ENCODE data around the gene MRPL14.

Gene MRPL14

DNA sequence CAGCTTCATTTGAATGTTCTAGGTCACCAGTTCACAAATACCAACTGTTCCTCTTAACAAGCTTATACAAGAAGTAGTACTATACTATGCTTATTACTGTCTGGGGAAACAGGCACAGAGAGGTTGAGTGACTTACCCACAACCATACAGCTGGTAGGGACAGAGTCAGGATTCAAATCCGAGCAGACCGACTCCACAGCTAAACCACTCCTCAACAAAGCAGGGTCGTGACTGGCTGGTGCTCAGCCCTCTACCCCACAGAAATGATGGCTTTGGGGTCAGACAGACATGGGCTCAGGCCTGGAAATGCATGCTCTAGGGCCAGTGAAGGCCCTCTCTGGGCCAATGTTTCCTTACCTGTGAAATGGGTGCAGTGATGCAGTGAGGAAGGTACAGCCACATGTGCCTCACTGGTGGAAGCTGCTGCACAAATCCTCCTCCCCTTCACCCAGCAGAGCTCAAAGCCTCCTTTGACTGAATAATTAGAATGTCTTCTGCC lies 63.6 kb downstream of the MRPL14 start:
- no peak for DNase-seq
